ENCODE data around the gene VPS37D. TPM values are rescaled to one million over a fixed set of nuclear protein-coding genes. Genes with fewer than 3 reads are reported as not detected.

Gene VPS37D
- total and polyA plus RNA-seq, 2 experiments from 2014 or later, result 2.2 to 7.0 TPM

DNA sequence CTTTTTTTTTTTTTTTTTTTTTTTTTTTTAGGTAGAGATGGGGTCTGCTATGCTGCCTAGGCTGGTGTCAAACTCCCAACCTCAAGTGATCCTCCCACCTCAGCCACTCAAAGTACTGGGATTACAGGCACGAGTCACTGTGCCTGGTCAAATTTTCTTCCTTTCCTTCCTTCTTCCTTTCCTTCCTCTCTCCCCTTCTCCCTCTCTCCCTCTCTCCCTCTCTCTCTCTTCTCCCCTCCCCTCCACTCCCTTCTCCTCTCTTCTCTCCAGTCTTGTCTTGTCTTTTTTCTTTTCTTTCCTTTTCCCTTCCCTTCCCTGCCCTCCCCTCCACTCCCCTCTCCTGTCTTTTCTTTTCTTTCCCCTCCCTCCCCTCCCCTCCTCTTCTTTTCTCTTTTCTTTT is 36.1 kb upstream of the VPS37D start (continued):
- TF ChIP-seq, protein P1, sequence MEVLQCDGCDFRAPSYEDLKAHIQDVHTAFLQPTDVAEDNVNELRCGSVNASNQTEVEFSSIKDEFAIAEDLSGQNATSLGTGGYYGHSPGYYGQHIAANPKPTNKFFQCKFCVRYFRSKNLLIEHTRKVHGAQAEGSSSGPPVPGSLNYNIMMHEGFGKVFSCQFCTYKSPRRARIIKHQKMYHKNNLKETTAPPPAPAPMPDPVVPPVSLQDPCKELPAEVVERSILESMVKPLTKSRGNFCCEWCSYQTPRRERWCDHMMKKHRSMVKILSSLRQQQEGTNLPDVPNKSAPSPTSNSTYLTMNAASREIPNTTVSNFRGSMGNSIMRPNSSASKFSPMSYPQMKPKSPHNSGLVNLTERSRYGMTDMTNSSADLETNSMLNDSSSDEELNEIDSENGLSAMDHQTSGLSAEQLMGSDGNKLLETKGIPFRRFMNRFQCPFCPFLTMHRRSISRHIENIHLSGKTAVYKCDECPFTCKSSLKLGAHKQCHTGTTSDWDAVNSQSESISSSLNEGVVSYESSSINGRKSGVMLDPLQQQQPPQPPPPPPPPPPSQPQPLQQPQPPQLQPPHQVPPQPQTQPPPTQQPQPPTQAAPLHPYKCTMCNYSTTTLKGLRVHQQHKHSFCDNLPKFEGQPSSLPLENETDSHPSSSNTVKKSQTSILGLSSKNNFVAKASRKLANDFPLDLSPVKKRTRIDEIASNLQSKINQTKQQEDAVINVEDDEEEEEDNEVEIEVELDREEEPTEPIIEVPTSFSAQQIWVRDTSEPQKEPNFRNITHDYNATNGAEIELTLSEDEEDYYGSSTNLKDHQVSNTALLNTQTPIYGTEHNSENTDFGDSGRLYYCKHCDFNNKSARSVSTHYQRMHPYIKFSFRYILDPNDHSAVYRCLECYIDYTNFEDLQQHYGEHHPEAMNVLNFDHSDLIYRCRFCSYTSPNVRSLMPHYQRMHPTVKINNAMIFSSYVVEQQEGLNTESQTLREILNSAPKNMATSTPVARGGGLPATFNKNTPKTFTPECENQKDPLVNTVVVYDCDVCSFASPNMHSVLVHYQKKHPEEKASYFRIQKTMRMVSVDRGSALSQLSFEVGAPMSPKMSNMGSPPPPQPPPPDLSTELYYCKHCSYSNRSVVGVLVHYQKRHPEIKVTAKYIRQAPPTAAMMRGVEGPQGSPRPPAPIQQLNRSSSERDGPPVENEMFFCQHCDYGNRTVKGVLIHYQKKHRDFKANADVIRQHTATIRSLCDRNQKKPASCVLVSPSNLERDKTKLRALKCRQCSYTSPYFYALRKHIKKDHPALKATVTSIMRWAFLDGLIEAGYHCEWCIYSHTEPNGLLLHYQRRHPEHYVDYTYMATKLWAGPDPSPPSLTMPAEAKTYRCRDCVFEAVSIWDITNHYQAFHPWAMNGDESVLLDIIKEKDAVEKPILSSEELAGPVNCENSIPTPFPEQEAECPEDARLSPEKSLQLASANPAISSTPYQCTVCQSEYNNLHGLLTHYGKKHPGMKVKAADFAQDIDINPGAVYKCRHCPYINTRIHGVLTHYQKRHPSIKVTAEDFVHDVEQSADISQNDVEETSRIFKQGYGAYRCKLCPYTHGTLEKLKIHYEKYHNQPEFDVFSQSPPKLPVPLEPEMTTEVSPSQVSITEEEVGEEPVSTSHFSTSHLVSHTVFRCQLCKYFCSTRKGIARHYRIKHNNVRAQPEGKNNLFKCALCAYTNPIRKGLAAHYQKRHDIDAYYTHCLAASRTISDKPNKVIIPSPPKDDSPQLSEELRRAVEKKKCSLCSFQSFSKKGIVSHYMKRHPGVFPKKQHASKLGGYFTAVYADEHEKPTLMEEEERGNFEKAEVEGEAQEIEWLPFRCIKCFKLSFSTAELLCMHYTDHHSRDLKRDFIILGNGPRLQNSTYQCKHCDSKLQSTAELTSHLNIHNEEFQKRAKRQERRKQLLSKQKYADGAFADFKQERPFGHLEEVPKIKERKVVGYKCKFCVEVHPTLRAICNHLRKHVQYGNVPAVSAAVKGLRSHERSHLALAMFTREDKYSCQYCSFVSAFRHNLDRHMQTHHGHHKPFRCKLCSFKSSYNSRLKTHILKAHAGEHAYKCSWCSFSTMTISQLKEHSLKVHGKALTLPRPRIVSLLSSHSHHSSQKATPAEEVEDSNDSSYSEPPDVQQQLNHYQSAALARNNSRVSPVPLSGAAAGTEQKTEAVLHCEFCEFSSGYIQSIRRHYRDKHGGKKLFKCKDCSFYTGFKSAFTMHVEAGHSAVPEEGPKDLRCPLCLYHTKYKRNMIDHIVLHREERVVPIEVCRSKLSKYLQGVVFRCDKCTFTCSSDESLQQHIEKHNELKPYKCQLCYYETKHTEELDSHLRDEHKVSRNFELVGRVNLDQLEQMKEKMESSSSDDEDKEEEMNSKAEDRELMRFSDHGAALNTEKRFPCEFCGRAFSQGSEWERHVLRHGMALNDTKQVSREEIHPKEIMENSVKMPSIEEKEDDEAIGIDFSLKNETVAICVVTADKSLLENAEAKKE (CRISPR knock-in tag; IDR thresholded peaks at IDR 0.05), result no peak
- no peak for TF ChIP-seq EZH2phosphoT487 (IDR thresholded peaks at IDR 0.05; ENCODE audit: unreplicated experiment)
- TF ChIP-seq NANOG (IDR thresholded peaks at IDR 0.05; ENCODE audit: borderline replicate concordance), result no peak
- TF ChIP-seq EZH2 (IDR thresholded peaks at IDR 0.05; ENCODE audit: low read depth, unreplicated experiment), result no peak
- no peak for TF ChIP-seq POLR2AphosphoS5 (IDR thresholded peaks at IDR 0.05; ENCODE audit: low read depth)
- TF ChIP-seq STAT1 (IDR thresholded peaks at IDR 0.05; ENCODE audit: unreplicated experiment), result no peak
- TF ChIP-seq, protein P2, sequence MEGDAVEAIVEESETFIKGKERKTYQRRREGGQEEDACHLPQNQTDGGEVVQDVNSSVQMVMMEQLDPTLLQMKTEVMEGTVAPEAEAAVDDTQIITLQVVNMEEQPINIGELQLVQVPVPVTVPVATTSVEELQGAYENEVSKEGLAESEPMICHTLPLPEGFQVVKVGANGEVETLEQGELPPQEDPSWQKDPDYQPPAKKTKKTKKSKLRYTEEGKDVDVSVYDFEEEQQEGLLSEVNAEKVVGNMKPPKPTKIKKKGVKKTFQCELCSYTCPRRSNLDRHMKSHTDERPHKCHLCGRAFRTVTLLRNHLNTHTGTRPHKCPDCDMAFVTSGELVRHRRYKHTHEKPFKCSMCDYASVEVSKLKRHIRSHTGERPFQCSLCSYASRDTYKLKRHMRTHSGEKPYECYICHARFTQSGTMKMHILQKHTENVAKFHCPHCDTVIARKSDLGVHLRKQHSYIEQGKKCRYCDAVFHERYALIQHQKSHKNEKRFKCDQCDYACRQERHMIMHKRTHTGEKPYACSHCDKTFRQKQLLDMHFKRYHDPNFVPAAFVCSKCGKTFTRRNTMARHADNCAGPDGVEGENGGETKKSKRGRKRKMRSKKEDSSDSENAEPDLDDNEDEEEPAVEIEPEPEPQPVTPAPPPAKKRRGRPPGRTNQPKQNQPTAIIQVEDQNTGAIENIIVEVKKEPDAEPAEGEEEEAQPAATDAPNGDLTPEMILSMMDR (conservative IDR thresholded peaks at IDR 0.05; ENCODE audit: low read depth in 2 of 2), result no peak

DNA sequence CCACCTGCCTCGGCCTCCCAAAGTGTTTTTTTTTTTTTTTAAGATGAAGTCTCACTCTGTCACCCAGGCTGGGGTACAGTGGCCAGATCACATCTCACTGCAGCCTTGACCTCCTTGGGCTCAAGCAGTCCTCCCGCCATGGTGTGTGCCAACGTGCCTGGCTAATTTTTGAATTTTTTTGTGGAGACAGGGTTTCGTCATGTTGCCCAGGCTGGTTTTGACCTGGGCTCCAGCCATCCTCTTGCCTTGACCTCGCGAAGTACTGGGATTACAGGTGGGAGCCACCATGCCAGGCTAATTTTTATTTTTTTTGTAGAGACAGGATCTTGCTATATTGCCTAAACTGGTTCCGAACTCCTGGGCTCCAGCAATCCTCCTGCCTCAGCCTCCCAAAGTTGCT is 34.3 kb upstream of the VPS37D start:
- H3K27ac Mint-ChIP-seq, result no peak overlapping the region
- TF ChIP-seq, protein P3, sequence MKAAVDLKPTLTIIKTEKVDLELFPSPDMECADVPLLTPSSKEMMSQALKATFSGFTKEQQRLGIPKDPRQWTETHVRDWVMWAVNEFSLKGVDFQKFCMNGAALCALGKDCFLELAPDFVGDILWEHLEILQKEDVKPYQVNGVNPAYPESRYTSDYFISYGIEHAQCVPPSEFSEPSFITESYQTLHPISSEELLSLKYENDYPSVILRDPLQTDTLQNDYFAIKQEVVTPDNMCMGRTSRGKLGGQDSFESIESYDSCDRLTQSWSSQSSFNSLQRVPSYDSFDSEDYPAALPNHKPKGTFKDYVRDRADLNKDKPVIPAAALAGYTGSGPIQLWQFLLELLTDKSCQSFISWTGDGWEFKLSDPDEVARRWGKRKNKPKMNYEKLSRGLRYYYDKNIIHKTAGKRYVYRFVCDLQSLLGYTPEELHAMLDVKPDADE (IDR thresholded peaks at IDR 0.05), result no peak
- TF ChIP-seq EZH2phosphoT487 (IDR thresholded peaks at IDR 0.05; ENCODE audit: unreplicated experiment), result no peak
- TF ChIP-seq ZNF114 (CRISPR knock-in tag; IDR thresholded peaks at IDR 0.05), result no peak
- TF ChIP-seq, protein P4, sequence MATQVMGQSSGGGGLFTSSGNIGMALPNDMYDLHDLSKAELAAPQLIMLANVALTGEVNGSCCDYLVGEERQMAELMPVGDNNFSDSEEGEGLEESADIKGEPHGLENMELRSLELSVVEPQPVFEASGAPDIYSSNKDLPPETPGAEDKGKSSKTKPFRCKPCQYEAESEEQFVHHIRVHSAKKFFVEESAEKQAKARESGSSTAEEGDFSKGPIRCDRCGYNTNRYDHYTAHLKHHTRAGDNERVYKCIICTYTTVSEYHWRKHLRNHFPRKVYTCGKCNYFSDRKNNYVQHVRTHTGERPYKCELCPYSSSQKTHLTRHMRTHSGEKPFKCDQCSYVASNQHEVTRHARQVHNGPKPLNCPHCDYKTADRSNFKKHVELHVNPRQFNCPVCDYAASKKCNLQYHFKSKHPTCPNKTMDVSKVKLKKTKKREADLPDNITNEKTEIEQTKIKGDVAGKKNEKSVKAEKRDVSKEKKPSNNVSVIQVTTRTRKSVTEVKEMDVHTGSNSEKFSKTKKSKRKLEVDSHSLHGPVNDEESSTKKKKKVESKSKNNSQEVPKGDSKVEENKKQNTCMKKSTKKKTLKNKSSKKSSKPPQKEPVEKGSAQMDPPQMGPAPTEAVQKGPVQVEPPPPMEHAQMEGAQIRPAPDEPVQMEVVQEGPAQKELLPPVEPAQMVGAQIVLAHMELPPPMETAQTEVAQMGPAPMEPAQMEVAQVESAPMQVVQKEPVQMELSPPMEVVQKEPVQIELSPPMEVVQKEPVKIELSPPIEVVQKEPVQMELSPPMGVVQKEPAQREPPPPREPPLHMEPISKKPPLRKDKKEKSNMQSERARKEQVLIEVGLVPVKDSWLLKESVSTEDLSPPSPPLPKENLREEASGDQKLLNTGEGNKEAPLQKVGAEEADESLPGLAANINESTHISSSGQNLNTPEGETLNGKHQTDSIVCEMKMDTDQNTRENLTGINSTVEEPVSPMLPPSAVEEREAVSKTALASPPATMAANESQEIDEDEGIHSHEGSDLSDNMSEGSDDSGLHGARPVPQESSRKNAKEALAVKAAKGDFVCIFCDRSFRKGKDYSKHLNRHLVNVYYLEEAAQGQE (IDR thresholded peaks at IDR 0.05; ENCODE audit: unreplicated experiment), result no peak
- TF ChIP-seq POLR2AphosphoS5 (IDR thresholded peaks at IDR 0.05; ENCODE audit: low read depth), result no peak
- TF ChIP-seq STAT1 (IDR thresholded peaks at IDR 0.05; ENCODE audit: unreplicated experiment), result no peak
- no peak for TF ChIP-seq NANOG (IDR thresholded peaks at IDR 0.05; ENCODE audit: borderline replicate concordance)

More for the DNA sequence above, 34.3 kb upstream of the VPS37D start:
- H3K79me2 ChIP-seq (replicated peaks; ENCODE audit: insufficient read depth), result no peaks in the 10 kb centered on the region
- no peak overlapping the region for H3K27ac ChIP-seq (ENCODE audit: low read depth)
- no peak overlapping the region for H3K4me2 ChIP-seq
- Mint-ChIP-seq H3K27me3 (ENCODE audit: insufficient read depth, low read depth, poor library complexity) (peaks cover 17% of the 10 kb centered on the region), H3K36me3 (ENCODE audit: low read depth) (no peaks in the 10 kb centered on the region; the same call in 2 of the 3 replicates), H3K4me1 (peaks cover 3% of the 10 kb centered on the region; the same call in 2 of the 3 replicates), H3K9me3 (no peaks in the 10 kb centered on the region; the same call in 2 of the 3 replicates), H3K4me3 (no peak overlapping the region)
- no peaks in the 10 kb centered on the region for H3F3A ChIP-seq (replicated peaks; ENCODE audit: low read depth)
- ATAC-seq (no peak), DNase-seq (ENCODE audit: low spot score) (no peak)
- H4K20me1 ChIP-seq (replicated peaks; ENCODE audit: insufficient read depth), result no peaks in the 10 kb centered on the region; the same call in 1 of the 2 replicates
- no peak overlapping the region for H2AFZ ChIP-seq
- H3K9me2 ChIP-seq (ENCODE audit: insufficient read depth), result no peaks in the 10 kb centered on the region; the same call in 1 of the 2 replicates
- H3K4me3 ChIP-seq, result no peak overlapping the region
- H3K4me1 ChIP-seq (ENCODE audit: insufficient read depth), result no peaks in the 10 kb centered on the region
- no peaks in the 10 kb centered on the region for H3K36me3 ChIP-seq (ENCODE audit: insufficient read depth)
- H3K27me3 ChIP-seq (ENCODE audit: insufficient read depth), result no peaks in the 10 kb centered on the region

Data from GM23338 (cell line).